Measurements from ENCODE around the gene FAM222A. TPM values are rescaled to one million over a fixed set of nuclear protein-coding genes. Genes with fewer than 3 reads are reported as not detected.

The FAM222A gene
- total and polyA plus RNA-seq, 2 of the 4 experiments (the other 2 are of a cell fraction): under 0.01 to 0.32 TPM

DNA sequence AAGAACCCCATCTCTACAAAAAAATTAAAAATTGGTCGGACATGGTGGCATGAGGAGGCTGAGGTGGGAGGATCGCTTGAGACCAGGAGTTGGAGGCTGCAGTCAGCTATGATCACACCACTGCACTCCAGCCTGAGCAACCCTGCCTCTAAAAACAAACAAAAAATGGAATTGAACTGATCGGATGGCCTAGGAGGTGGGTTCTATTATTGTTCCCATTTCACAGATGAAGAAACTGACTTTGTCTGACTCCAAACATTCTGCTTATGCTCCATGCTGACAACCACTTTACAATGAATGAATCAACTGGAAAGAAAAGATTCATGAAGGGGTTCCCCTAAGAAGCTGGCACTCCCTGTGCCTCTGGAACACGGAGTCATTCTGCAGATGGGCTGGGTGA, 72.2 kb downstream of the FAM222A start:
- H4K5ac ChIP-seq (ENCODE audit: low read depth, low read length): no peak overlapping the region
- H2BK120ac ChIP-seq (ENCODE audit: low read depth, low read length): no peak overlapping the region
- no peak overlapping the region for H2BK5ac ChIP-seq (ENCODE audit: low read depth, low read length, poor library complexity, severe bottlenecking)
- dilution Hi-C loops (cut with HindIII; ENCODE audit: low sequenced_read_pairs, unreplicated experiment): no loop called here
- no peak overlapping the region for H2AK5ac ChIP-seq (ENCODE audit: low read depth, low read length)
- no peak overlapping the region for H2AK9ac ChIP-seq (replicated peaks; ENCODE audit: low read depth, low read length, poor library complexity)
- no peak overlapping the region for H2BK20ac ChIP-seq (ENCODE audit: low read depth, low read length)
- no peak overlapping the region for H4K8ac ChIP-seq (ENCODE audit: low read depth in 2 of 2, low read length in 2 of 2)
- TF ChIP-seq MAZ (IDR thresholded peaks at IDR 0.05; ENCODE audit: borderline replicate concordance, low read depth, low read length) (no peak), CHD1 (IDR thresholded peaks at IDR 0.05; ENCODE audit: low read depth, low read length) (no peak), MXI1 (IDR thresholded peaks at IDR 0.05; ENCODE audit: borderline replicate concordance, low read depth, low read length) (no peak), FOS (IDR thresholded peaks at IDR 0.05; ENCODE audit: low read depth, low read length) (no peak), POLR2A (IDR thresholded peaks at IDR 0.05; ENCODE audit: low read depth, low read length) (no peak), RAD21 (IDR thresholded peaks at IDR 0.05; ENCODE audit: low read length) (no peak), NFE2L2 (IDR thresholded peaks at IDR 0.05; ENCODE audit: low read depth, low read length) (no peak), RFX5 (IDR thresholded peaks at IDR 0.05; ENCODE audit: low read depth, low read length) (no peak), MAFK (IDR thresholded peaks at IDR 0.05; ENCODE audit: low read depth, low read length) (no peak), BHLHE40 (IDR thresholded peaks at IDR 0.05; ENCODE audit: low read depth, low read length) (no peak), CEBPB (IDR thresholded peaks at IDR 0.05; ENCODE audit: low read depth, low read length) (no peak), RCOR1 (IDR thresholded peaks at IDR 0.05; ENCODE audit: insufficient replicate concordance, low read length) (no peak)
- TF ChIP-seq, protein P1, sequence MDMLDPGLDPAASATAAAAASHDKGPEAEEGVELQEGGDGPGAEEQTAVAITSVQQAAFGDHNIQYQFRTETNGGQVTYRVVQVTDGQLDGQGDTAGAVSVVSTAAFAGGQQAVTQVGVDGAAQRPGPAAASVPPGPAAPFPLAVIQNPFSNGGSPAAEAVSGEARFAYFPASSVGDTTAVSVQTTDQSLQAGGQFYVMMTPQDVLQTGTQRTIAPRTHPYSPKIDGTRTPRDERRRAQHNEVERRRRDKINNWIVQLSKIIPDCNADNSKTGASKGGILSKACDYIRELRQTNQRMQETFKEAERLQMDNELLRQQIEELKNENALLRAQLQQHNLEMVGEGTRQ (IDR thresholded peaks at IDR 0.05; ENCODE audit: low read depth, low read length): no peak
- TF ChIP-seq, protein P2, sequence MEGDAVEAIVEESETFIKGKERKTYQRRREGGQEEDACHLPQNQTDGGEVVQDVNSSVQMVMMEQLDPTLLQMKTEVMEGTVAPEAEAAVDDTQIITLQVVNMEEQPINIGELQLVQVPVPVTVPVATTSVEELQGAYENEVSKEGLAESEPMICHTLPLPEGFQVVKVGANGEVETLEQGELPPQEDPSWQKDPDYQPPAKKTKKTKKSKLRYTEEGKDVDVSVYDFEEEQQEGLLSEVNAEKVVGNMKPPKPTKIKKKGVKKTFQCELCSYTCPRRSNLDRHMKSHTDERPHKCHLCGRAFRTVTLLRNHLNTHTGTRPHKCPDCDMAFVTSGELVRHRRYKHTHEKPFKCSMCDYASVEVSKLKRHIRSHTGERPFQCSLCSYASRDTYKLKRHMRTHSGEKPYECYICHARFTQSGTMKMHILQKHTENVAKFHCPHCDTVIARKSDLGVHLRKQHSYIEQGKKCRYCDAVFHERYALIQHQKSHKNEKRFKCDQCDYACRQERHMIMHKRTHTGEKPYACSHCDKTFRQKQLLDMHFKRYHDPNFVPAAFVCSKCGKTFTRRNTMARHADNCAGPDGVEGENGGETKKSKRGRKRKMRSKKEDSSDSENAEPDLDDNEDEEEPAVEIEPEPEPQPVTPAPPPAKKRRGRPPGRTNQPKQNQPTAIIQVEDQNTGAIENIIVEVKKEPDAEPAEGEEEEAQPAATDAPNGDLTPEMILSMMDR (conservative IDR thresholded peaks at IDR 0.05; ENCODE audit: low read depth, low read length): no peak
- no peak overlapping the region for H2AFZ ChIP-seq (replicated peaks; ENCODE audit: low read length, poor library complexity)
- POLR2A ChIA-PET (ENCODE audit: unreplicated experiment): no interaction called here
- no peaks in the 10 kb centered on the region for H3K4me1 ChIP-seq (ENCODE audit: control insufficient read depth, insufficient read depth, low read length)
- H4K20me1 ChIP-seq (ENCODE audit: insufficient read depth, low read length): no peaks in the 10 kb centered on the region
- no peak overlapping the region for H3K56ac ChIP-seq (ENCODE audit: extremely low read depth, insufficient read depth, low read length)
- no peaks in the 10 kb centered on the region for H3K79me1 ChIP-seq (ENCODE audit: low read depth in 1 of 2, low read length in 2 of 2)
- H3K4ac ChIP-seq (ENCODE audit: low read depth, low read length): no peak overlapping the region
- intact Hi-C loops (cut with micrococcal nuclease): no loop called here
- H3K14ac ChIP-seq (replicated peaks; ENCODE audit: low read depth, low read length): no peak overlapping the region
- H3K36me3 ChIP-seq (ENCODE audit: control insufficient read depth, insufficient read depth, low read length): peaks cover 5% of the 10 kb centered on the region
- no peaks in the 10 kb centered on the region for H3K9me3 ChIP-seq (ENCODE audit: control insufficient read depth, insufficient read depth, low read length)
- in situ Hi-C loops (cut with MboI; ENCODE audit: low sequenced_read_pairs): no loop called here
- CTCF ChIA-PET: interaction anchor here (1.1 kb wide), 1 partner anchor 188 kb away, joined by 5 read pairs; no protein-coding TSS in a partner anchor
- DNase-seq (no peak), ATAC-seq (ENCODE audit: low read depth) (no peak)
- WGBS, 2 experiments (ENCODE audit: extremely low coverage in 2 of 2, insufficient read length in 1 of 2): no CpG with 5 or more reads among the region's 4 CpGs
- H3K9me1 ChIP-seq (ENCODE audit: insufficient read depth, low read length): no peaks in the 10 kb centered on the region
- no peaks in the 10 kb centered on the region; the same call in 1 of the 2 replicates for H3K27me3 ChIP-seq (ENCODE audit: control insufficient read depth, insufficient read depth, low read length)
- H3K9ac ChIP-seq (ENCODE audit: low read depth, low read length): no peak overlapping the region
- no peak overlapping the region for H4K91ac ChIP-seq (ENCODE audit: insufficient read depth, low read depth, low read length)
- no peak overlapping the region for H3K18ac ChIP-seq (ENCODE audit: low read depth, low read length)
- H3K4me3 ChIP-seq (ENCODE audit: insufficient read depth, low read depth, low read length): no peak overlapping the region
- no peak overlapping the region for H3K23ac ChIP-seq (ENCODE audit: low read depth, low read length)
- BruUV-seq (replicated peaks): no TSS peak
- no peak overlapping the region for H2BK15ac ChIP-seq (ENCODE audit: low read depth, low read length)
- H3K4me2 ChIP-seq (ENCODE audit: low read depth, low read length): no peak overlapping the region
- no peak overlapping the region for H3K27ac ChIP-seq (ENCODE audit: insufficient read depth, low read length)
